ENCODE data around the gene TXNIP.

TXNIP gene

DNA sequence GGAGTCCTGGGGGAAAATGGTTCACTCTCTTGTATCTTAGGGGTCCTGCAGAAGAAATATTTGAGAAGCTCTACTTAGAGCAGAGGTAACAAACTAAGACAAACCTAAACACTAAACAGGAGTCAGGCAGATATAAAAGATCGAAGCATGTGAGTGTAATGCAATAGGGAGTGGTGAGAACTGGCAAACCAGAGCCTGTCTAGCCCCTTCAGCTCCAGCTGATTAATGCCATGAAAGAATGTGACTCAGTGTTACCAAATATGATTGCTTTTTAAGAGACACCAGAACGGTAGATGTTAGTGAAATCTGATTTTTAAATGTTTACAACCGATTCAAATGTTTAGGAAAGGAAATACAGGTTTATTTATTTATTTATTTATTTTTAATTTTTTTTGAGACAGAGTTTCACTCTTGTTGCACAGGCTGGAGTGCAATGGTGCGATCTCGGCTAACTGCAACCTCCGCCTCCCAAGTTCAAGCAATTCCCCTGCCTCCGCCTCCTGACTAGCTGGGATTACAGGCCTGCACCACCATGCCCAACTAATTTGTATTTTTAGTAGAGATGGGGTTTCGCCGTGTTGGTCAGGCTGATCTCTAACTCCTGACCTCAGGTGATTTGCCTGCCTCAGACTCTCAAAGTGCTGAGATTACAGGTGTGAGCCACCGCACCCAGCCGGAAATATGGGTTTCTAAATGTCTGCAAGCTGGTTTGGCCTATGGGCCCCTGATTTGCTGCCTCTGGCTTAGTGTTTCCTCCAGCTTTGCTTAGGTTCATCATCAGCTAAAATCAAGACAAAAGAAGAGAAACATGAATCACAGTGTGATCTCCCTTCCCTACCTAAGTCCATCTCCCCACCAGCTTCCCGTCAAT lies 12.2 kb downstream of the TXNIP start:
- no peak for DNase-seq (ENCODE audit: low read depth in 2 of 2)
- TF ChIP-seq, protein P1, sequence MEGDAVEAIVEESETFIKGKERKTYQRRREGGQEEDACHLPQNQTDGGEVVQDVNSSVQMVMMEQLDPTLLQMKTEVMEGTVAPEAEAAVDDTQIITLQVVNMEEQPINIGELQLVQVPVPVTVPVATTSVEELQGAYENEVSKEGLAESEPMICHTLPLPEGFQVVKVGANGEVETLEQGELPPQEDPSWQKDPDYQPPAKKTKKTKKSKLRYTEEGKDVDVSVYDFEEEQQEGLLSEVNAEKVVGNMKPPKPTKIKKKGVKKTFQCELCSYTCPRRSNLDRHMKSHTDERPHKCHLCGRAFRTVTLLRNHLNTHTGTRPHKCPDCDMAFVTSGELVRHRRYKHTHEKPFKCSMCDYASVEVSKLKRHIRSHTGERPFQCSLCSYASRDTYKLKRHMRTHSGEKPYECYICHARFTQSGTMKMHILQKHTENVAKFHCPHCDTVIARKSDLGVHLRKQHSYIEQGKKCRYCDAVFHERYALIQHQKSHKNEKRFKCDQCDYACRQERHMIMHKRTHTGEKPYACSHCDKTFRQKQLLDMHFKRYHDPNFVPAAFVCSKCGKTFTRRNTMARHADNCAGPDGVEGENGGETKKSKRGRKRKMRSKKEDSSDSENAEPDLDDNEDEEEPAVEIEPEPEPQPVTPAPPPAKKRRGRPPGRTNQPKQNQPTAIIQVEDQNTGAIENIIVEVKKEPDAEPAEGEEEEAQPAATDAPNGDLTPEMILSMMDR (IDR thresholded peaks at IDR 0.05; ENCODE audit: low read depth, low read length), result no peak

DNA sequence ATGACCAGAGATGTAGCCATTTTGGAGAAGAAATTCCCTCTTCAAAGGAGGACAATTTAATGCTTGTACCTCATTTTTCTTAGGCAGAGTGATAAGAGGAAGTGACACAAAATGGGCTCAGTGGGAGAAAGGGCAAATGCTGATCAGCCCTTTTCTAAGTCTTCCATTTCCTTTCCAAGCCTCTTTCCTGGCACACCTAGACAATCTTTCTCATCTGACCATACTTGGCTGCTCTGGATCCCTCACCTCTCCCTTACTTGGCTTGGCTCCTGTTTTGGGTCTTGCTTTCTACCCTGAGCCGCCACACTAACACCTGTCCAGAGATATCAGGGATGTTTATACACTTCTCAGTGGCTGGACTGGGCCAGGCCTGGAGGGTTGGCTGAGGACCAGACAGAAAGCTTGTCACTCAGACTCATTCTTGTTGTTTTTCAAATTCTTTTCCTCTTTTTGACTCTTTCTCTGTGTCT lies 13.1 kb downstream of the TXNIP start:
- DNase-seq (ENCODE audit: low read depth in 2 of 2), result no peak
- TF ChIP-seq, protein P1 (IDR thresholded peaks at IDR 0.05; ENCODE audit: low read depth, low read length), result no peak
- no peak overlapping the region for H3K4me3 ChIP-seq (replicated peaks in 1 of 2; ENCODE audit: low read depth in 2 of 2, low read length in 2 of 2)

More for the DNA sequence above, 12.2 kb downstream of the TXNIP start:
- no peak overlapping the region for H3K4me3 ChIP-seq (replicated peaks in 1 of 2; ENCODE audit: low read depth in 2 of 2, low read length in 2 of 2)

DNA sequence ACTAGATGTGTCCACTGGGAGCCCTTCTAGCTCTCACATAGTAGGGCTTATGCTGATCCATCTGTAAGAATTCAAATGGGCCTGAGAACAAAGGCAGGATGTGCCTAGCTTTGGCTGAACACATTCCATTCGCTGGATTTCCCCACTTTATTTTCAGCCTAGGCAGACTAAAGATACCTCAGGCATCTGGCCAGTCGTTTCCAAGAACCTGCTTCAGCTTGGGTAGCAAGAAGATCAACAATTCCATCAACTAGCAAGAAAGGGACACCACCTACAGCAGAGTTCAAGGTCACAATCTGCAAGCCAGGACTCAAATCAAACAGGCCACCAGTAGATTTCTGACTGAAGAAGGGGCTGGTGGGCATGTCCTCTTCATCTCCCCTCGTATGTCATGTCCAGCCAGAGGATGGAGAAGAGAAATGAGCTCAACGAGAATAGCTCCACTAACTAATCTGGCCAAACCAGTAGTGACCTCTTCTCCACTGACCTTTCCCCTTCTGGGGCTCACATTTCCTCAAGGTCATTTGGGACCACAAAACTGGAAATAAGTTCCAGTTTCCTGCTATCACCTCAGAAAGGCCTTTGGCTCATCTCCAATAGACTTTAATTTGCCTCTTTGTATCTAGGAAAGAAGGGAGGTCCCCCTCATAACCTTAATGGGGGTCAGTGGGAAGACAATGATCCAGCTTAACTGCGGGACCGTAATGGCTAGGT lies 14.2 kb downstream of the TXNIP start:
- DNase-seq (ENCODE audit: low read depth in 2 of 2), result peak; percentile 56 to 73
- H3K4me3 ChIP-seq (replicated peaks in 1 of 2; ENCODE audit: low read depth in 2 of 2, low read length in 2 of 2), result no peak overlapping the region
- TF ChIP-seq, protein P1 (IDR thresholded peaks at IDR 0.05; ENCODE audit: low read depth, low read length), result no peak

DNA sequence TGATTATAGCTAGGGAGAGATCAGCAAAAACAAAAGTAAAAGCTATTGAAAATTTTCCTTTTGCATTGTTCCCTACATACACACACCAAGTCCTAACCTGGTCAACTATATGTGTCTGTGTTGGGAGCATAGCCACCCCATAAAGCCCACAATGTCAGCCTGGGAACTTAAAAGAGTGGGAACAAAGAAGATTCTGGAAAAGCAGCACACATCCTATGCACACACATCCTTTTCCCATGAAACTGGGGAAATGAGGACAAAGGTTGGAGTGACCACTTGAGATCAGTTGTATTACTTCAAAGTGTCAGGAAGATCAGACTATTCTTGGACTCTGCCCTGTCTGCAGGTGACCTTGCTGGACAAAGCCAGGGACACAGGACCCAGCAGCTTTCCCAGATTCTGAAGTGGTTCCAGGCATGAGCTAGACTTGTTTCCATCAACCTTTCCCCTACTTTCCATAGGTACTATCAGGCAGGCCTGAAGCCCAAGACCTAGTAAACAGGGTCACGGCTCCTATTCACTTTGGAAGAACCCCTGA lies 15.9 kb downstream of the TXNIP start:
- no peak overlapping the region for H3K4me3 ChIP-seq (replicated peaks in 1 of 2; ENCODE audit: low read depth in 2 of 2, low read length in 2 of 2)
- DNase-seq (ENCODE audit: low read depth in 2 of 2), result no peak
- TF ChIP-seq, protein P1 (IDR thresholded peaks at IDR 0.05; ENCODE audit: low read depth, low read length), result no peak

DNA sequence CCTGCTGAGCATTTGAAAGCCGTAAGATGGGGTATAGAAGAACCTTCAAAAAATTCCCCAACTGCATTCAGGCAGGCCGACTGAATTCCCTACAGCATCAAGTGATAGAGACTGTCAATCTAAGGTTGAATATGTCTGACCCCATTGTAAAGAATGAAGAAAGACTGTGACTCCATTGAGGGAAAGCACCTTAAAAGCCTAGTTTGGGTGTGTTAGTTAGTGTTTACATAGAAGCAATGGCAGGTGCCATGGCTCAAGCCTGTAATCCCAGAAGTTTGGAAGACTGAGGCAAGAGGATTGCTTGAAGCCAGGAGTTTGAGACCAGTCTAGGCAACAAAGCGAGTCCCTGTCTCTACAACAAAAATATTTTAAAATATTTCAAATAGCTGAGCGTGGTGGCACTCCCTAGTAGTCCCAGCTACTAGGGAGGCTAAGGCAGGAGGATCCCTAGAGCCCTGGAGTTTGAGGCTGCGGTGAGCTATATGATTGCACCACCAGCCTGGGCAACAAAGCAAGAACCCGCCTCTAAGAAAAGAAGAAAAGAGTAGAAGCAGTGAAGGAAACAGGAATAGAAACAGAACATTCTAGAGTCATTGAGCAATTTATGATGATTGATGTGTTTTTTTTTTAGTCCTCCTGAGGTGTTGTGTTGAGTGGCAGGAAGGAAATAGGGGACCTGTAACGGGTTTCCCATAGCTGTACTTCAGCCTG lies 16.5 kb downstream of the TXNIP start:
- peak in 1 of 2 donors; percentile 61 for DNase-seq (ENCODE audit: low read depth in 2 of 2)
- H3K4me3 ChIP-seq (replicated peaks in 1 of 2; ENCODE audit: low read depth in 2 of 2, low read length in 2 of 2), result no peak overlapping the region
- TF ChIP-seq, protein P1 (IDR thresholded peaks at IDR 0.05; ENCODE audit: low read depth, low read length), result no peak
